Stimulated activated CD4-positive, alpha-beta T cell treated with anti-CD3 and anti-CD28 coated beads, Interleukin-12 subunit alpha, Interleukin-12 subunit beta, amount 100 ng/mL, for 48 hours (primary cell): Measurements from ENCODE around the gene DCTD.

ENCODE experiments used
- DNase-seq, 3 donors: peaks; one replicate each; pipeline ENCODE4 v3.0.0-alpha.2; 2020; ENCODE audit warnings: low read depth in 2 of 3, low spot score in 1 of 3

DCTD gene

GRCh38 chr4:182873726-182874125 lies 43.5 kb downstream of the DCTD start:
- DNase-seq: no peak

DNA sequence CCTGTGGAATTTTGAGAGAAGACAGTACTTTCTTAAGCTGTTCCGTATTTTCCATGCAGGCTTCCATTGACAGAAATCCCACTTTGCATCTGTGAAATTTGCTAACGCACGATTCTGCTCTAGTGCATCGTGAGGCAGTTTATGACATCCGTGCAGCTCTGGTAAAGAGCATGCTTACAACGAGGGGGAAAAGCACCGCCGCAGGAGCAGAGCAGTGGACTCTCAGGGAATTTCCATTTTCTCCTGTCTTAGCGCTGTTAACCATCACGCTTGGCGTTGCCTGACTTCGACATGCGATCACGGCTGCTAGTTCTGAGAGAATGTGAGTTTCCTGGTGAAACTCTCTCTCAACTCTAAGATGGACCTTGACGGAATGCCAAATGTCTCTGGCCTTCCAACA lies 43.9 kb downstream of the DCTD start:
- no peak for DNase-seq

GRCh38 chr4:182872886-182873285 lies 44.3 kb downstream of the DCTD start:
- no peak for DNase-seq

DNA sequence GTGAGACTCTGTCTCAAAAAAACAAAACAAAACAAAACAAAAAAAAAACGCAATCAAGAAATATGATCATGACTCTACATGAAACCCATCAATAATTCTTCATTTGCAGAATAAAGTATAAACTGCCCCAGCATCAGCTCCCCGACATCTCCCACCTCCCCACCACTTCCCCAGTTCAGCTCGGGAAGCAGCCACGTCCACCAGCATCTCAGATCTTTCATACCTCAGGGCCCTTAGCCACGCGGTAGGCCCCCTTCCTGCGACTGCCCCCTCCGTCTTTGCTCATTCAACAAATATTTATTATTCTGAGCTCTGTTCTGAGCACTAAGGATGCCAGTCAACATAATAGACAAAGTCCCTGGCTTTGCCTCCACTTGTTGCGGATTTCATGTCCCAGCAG lies 45.6 kb downstream of the DCTD start:
- DNase-seq: no peak

GRCh38 chr4:182869697-182870096 lies 47.5 kb downstream of the DCTD start:
- no peak for DNase-seq

- no peak for DNase-seq
Observed at GRCh38 chr4:182866746-182867145, 50.4 kb downstream of the DCTD start.

DNA sequence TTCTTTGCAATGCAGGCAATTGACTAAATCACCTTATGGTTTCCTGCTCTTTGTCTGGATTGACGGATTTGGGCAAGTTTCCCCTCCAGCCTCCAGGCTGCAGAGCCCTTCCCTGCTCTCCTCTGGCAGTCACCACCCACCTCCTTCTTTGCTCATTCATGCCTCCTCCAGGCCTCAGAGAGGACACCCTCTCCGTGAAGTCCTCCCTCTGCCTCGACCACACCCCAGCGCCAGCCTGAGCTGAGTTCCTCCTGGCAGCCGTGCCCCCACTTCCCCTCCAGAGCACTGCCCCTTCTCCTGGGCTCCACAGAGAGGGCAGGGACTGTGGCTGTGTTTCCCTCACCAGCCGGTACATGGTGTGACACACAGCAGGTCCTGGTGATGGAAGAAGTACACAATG lies 53.7 kb downstream of the DCTD start:
- no peak for DNase-seq

DNA sequence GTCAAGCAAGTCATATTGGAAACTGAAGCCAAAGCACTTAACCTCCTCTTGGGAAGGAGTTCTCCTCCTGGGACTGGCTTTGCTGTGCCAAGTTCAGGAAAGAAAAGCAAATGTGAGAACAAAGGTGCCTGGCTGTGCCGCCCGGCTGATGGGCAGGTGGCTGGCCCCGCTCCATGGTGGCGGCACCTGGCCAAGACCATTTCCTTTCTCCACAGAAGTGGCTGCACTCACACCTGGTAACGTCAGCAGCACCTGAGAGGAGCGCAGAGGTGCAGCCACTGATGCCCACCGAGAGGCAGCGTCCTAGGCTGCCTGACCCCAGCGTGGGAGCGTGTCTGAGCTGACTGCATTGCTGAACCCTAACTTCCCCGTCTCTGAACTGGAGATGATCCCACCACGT lies 54.3 kb downstream of the DCTD start:
- no peak for DNase-seq

DNA sequence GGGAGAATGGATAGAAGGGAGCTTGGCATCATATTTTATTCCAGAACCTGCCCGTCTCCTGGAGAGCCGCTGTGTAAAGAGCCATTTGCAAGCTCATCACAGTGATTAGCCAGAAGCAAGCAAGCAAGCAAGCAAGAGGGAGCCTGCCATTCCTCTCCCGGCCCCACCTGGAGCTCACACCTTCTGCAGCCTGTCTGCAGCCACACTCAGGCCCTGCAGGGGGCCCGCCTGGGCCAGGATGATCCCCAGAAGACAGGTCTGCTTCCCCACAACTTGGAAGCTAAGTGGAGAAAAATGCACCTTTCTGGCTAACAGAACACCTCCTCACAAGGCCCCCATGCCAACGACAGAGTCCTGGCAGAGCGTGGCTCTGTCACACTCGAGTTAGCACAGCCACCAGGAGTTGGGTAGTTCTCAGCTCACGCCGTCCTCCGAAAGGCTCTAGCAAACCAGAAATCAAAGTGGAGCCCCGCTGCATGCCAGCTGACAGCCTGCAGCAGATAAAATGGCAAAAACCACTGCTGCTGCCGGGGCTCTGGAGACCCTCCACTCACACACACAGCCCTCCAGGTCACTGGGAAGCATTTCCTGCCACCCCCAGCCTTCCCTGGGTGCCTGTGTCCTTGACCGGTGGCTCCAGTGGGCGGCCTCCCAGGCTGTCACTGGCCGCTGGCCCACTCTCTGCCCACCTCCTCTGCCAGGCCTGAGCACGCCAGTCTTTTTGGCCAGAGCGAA lies 54.9 kb downstream of the DCTD start:
- DNase-seq: no peak

DNA sequence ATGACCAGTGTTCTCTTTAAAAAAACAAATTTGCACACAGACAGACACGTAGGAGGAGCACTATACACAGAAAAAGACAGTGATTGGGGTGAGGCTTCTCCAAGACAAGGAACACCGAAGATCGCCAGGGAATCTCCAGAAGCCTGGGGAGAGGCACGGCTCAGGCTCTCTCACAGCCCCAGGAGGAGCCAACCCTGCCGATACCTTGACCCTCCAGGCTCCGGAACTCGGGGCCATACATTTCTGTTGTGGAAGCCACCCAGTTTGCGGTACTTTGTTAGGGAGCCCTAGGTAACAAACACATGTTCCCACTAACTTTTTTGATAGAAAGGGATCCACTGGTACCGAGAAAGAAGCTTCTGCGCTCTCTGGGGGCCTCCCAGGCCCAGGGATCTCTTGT lies 55.8 kb downstream of the DCTD start:
- DNase-seq: no peak

GRCh38 chr4:182859730-182860129 lies 57.5 kb downstream of the DCTD start:
- no peak for DNase-seq

DNA sequence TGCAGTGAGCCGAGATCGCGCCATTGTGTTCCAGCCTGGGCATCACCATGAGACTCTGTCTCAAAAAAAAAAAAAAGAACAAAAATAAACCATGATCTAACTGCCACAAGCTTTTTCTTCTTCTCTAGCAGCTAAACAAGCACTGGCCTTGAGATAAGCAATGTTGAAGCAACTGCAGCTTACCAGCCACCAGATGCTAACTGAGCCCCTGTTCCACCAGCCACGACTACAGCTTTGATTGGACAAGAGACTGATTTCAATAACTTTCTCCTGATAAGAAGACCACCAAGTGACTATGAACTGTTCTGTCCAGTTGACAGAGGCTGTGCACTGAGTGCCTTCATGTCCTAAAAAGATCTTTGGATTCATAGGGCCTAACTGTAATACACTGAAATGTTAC lies 58.5 kb downstream of the DCTD start:
- DNase-seq: no peak

GRCh38 chr4:182856862-182857261 lies 60.3 kb downstream of the DCTD start:
- DNase-seq: no peak

DNA sequence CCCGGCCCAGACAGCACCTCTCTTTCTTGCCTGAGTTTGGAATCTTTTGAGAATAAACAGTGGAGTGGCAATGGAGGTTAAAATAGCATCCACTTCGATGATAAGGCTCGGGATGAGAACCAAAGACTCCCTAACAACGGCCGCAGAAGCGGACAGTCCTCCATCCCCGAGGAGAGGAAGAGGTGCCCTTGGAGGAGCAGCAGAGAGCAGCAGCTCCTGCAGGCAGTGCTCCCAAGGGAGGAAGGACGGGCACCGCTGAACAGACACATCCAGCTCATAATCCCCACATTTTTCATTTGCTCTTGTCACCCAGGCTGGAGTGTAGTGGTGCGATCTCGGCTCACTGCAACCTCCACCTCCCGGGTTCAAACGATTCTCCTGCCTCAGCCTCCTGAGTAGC lies 61.3 kb downstream of the DCTD start:
- no peak for DNase-seq

DNA sequence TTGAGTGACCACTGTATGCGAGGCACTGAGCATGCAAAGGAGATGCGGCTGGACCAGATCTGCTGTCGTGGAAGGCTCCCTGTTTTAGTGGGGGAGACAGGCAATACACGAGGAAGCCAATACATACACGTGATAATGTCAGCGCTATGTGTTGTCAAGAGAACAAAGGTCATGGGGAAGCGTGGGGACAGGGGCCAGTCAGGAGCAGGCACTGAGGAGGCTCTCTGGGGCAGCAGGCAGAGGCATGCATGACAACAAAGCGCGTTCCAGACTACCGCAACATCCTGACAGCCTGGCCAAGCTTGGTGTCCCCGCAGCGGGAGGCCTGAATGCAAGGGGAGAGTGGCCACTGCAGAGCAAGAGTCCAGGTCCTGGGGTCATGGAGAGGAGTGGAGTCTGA lies 61.9 kb downstream of the DCTD start:
- no peak for DNase-seq

- DNase-seq: no peak
Observed at GRCh38 chr4:182854466-182854865, 62.7 kb downstream of the DCTD start.

DNA sequence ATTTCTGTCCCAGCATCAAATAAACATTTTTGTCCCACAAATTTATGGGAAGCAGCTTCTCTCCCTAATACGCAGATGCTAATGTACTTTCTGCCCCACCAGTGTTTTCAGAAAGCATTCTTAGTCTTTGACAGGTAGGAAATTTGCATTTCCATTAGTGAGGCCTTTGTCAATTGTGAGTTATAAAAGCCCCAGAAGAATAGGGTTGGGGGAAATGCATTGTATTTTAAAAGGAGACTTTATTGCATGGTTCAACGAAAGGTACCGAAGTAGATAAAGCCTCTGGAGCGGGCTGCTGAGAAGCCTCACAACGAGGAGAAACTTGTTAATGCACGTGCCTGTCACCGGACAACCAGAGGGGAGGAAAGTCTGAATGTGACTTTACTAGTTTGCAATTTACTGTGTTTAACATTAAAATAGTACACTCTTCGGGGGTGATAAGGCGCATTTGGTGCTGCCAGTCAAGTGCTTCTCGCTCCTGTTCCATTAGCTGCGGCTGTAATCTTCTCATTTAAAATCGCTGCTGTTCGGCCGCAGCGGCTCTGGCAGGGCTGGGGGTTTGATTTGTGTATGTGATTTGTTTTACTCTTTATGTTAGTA lies 63.4 kb downstream of the DCTD start:
- DNase-seq: no peak

DNA sequence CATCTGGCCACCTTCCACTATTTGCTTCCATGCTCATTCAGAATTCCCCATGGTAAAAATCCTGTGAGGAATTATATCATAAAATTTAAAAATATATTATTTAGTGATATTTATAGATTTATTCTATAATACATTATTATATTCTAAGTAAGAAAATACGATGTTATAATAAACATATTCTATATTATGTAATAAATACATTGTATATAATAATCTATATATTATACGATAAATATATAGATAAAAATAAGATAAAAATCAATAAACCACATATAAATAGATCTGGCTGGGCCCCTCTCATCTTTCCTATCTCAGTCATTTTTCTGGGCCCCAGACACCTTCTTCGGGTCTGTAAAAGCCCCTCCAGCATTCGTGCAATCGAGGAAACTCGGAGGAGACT lies 68.5 kb downstream of the DCTD start:
- no peak for DNase-seq

DNA sequence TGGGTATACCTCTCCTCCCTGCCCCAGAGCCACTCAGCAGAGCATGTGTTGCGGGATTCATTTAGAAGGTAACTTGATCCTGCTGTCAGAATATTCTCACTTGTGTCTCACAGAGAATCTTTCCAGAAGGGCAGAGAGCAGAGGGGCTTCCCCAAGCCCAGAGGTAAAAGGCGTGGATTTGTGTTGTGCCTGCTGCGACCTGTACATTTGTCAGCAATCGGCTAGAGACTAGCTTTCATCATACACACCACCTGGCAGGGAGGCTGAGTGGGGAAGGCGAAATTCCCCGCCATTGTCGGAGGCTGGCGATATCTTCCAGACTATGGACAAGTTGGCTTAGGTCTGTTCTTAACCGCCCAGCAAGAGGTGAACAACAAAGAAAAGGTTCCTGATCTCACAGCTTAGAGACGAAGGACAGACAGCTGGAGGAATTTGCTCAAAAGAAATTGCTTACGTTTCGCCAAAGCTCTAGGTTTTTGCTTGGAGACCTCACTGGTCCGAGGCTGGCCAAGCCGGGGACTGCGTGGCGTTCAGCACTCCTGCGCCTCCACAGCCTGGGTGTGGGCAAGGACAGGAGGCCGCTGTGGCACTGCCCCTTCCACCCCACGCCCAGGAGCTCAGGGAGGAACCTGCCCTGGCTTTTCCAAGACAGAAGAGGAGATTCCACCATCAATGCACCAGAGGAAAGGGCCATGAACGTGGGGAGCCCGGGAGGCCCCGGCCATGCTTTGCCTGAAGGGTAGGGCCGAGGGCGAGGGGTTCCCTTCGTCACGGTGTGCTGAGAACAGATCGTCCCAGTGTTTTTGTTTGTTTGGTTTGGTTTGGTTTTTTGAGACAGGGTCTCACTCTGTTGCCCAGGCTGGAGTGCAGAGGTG lies 69.4 kb downstream of the DCTD start:
- no peak for DNase-seq

DNA sequence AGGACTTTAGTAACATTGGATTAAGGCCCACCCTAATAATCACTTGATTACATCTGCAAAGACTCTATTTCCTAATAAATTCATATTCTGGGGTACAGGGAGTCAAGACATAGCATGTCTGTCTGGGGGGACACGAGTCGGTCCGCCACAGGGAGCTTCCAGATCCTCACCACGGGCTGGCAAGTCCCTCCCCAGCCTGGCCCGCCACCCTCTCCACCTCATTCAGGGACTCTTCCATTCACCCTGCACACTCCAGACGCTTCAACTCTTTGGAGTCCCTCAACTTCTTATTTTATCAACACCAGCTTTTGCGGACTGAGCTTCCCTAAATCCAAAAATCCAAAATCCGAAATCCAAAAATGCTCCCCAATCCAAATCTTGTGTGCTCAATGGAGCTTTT lies 71.2 kb downstream of the DCTD start:
- DNase-seq: no peak

- no peak for DNase-seq
Observed at GRCh38 chr4:182845618-182846017, 71.6 kb downstream of the DCTD start.

GRCh38 chr4:182843808-182844325 lies 73.3 kb downstream of the DCTD start:
- DNase-seq: no peak
